Fibroblast of skin of back (primary cell): ENCODE measurements around the gene MRGPRX3. TPM values are rescaled to one million over a fixed set of nuclear protein-coding genes. Genes with fewer than 3 reads are reported as not detected.
"Not testable (repeated sequence)": the region's sequence is repeated elsewhere in the genome, so short reads cannot be mapped to it uniquely, and the experiment has no call there.

Experiments
- DNase-seq: peaks from one replicate; pipeline ENCODE4 v3.0.0-alpha.2; 2013
- polyA plus RNA-seq, 2 experiments: library from polyadenylated mRNA; unstranded; fragments of 120-200 nt; gene quantifications; one replicate each; pipeline ENCODE4 v1.2.1, GENCODE V29; 2013; ENCODE audit not compliant: insufficient read length in 2 of 2

MRGPRX3 gene
- polyA plus RNA-seq (2013, experiment 1 of 2; ENCODE audit: insufficient read length): not detected
- polyA plus RNA-seq (2013, experiment 2 of 2; ENCODE audit: insufficient read length): not detected

GRCh38 chr11:18132341-18132740 lies at the start of gene MRGPRX3:
Gene MRGPRX3, plus strand, starts transcription at chr11:18132571. Its CDS starts 4,632 bp downstream, at chr11:18137203.
- DNase-seq: no peak

GRCh38 chr11:18088366-18088765 lies 44.0 kb upstream of the MRGPRX3 start:
- peak; percentile 58 for DNase-seq

- no peak for DNase-seq
Observed at GRCh38 chr11:18088966-18089365, 43.4 kb upstream of the MRGPRX3 start.

- peak; percentile 15 for DNase-seq
Observed at GRCh38 chr11:18091731-18092130, 40.6 kb upstream of the MRGPRX3 start.

- no peak for DNase-seq
Observed at GRCh38 chr11:18093959-18094358, 38.4 kb upstream of the MRGPRX3 start.

GRCh38 chr11:18100926-18101656 lies 31.3 kb upstream of the MRGPRX3 start:
- DNase-seq: no peak

- no peak for DNase-seq
Observed at GRCh38 chr11:18105086-18105801, 27.1 kb upstream of the MRGPRX3 start.

GRCh38 chr11:18105802-18106574 lies 26.4 kb upstream of the MRGPRX3 start, which contains the start of gene SAAL1:
Gene SAAL1, minus strand, starts transcription at chr11:18106082. Its CDS starts 41 bp downstream, at chr11:18106041.
- peak; percentile 84 for DNase-seq

GRCh38 chr11:18106688-18107087 lies 25.7 kb upstream of the MRGPRX3 start:
- peak; percentile 42 for DNase-seq

GRCh38 chr11:18108254-18108653 lies 24.1 kb upstream of the MRGPRX3 start:
- no peak for DNase-seq

GRCh38 chr11:18111005-18111404 lies 21.4 kb upstream of the MRGPRX3 start:
- DNase-seq: no peak

- peak; percentile 42 for DNase-seq
Observed at GRCh38 chr11:18115360-18116127, 16.8 kb upstream of the MRGPRX3 start.

GRCh38 chr11:18121331-18121828 lies 11.0 kb upstream of the MRGPRX3 start:
- DNase-seq: not testable (repeated sequence)

GRCh38 chr11:18131115-18131514 lies 1.3 kb upstream of the MRGPRX3 start:
- DNase-seq: not testable (repeated sequence)

GRCh38 chr11:18135308-18135707 lies 2.9 kb downstream of the MRGPRX3 start:
- DNase-seq: no peak

GRCh38 chr11:18137186-18137800 lies 4.9 kb downstream of the MRGPRX3 start:
- DNase-seq: no peak

- no peak for DNase-seq
Observed at GRCh38 chr11:18140145-18140544, 7.8 kb downstream of the MRGPRX3 start.

GRCh38 chr11:18144243-18144642 lies 11.9 kb downstream of the MRGPRX3 start:
- DNase-seq: peak; percentile 11

- DNase-seq: no peak
Observed at GRCh38 chr11:18145025-18145424, 12.7 kb downstream of the MRGPRX3 start.

- DNase-seq: no peak
Observed at GRCh38 chr11:18145837-18146236, 13.5 kb downstream of the MRGPRX3 start.

- DNase-seq: no peak
Observed at GRCh38 chr11:18151581-18151980, 19.2 kb downstream of the MRGPRX3 start.
